ENCODE measurements around the gene HK3. TPM values are rescaled to one million over a fixed set of nuclear protein-coding genes. Genes with fewer than 3 reads are reported as not detected.
"Not testable (repeated sequence)": the region's sequence is repeated elsewhere in the genome, so short reads cannot be mapped to it uniquely, and the experiment has no call there.

The HK3 gene
- total RNA-seq, 1 experiment from 2014 or later: not detected

DNA sequence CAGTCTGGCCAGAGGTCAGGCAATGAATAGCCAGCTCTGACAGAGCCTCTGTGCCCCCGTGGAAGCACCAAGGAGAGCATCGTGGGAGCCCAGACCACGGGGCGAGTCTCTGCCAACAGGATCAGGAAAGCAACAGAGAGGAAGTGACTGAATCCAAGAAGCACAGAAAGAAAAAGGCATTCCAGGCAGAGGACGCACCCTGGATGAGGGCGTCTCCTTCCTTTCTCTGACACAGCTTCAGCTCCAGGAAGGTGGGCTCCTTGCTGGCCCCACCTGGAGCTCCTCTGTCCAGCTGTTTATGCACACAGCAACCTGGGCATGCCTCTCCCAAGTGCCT, 16.6 kb downstream of the HK3 start:
- no peak for DNase-seq (ENCODE audit: low read depth)

DNA sequence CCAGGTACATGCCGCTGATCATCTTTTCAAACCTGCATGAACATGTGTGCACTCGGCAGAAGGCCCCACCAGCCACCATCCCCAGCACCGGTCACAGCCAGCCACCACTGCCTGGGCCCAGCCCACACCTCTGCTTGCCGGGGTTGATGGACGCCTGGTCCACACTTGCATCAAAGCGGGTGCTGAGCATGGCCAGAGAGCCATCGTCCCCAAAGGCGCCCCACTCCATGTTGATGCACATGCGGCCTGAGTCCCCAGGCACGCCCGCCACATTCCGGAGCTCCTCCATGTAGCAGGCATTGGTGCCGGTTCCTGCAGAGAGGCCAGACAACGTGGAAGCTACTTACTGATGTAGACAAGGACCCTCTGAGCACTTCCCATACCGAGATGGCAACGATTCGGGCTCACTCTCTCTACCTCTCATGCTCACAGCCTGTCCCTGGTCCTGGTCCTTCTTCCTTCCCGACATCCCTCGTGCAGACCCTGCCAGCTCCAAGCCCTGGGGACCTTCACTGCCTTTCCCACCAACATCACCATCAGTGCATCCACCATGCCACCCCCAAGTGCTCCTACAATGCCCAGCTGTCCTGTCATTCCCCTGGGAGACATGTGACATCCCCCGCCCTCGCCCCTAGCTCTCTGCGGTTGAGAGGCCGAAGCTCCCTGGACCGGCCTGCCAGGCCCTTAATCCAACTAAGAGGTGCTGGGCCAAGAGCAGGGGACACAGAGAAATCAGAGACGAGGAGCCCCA, 17.2 kb downstream of the HK3 start:
- no peak for DNase-seq (ENCODE audit: low read depth)

DNA sequence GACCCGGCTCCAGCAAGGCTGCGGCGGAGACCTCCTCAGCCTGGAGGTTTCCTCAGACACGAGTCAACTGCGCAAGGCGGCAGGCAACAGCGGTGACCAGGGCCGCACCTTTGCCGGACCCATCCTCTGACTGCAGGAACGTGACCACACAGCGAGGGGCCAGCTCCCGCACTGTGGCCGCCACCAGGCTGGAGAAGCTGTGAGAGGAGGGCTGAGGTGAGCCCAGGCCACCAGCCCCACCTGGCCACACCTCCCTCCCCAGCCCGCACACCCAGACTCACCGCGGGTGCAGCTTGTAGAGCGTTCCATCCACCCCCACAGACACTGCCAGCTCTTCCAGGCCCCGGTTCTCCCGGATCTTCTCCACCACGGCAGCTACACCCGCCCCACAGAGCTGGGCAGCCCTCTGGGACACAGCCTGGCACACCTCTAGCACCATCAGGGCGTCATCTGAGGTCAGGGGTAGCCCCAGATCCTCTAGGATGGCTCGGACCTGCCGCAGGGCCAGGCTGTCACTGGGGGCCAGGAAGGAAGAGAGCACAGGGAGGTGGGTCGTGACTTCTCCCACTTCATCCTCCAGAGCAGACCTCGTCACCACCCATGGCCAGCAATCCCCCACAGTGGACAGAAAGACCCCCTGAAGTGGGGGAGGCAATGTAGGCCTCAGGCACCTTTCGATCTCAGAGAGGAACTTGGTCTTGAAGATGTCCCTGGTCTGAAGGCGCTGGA, 18.0 kb downstream of the HK3 start:
- no peak for DNase-seq (ENCODE audit: low read depth)

DNA sequence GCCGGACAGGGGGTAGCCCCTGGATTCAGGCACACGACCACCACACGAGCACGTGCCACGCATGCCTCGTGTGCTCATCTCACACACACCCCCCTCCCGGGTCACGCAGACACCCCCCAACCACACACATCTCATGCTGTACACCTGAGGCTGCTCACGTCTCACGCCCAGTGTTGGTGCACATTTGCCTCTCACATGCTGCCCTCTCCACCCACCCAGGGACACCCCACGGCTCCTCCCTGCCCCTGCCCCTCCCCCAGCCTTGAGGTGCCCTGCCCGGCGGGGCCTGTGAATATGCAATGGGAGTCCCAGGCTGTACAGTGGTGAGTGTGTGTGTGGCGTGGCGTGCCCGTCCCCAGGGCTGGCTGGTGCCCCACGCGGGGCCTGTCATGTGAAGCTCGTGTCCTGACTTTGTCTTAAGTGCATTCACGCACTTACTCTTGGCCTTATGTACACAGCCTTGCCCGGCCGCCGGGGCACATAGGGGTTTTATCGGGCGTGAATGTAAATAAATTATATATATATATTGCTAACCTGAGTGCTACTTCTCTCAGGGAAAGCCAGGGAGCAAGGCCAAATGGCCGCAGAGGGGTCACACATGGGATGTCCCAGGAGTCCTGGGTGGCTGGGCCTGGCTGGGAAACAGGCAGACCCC, 18.7 kb downstream of the HK3 start:
- DNase-seq (ENCODE audit: low read depth): no peak

DNA sequence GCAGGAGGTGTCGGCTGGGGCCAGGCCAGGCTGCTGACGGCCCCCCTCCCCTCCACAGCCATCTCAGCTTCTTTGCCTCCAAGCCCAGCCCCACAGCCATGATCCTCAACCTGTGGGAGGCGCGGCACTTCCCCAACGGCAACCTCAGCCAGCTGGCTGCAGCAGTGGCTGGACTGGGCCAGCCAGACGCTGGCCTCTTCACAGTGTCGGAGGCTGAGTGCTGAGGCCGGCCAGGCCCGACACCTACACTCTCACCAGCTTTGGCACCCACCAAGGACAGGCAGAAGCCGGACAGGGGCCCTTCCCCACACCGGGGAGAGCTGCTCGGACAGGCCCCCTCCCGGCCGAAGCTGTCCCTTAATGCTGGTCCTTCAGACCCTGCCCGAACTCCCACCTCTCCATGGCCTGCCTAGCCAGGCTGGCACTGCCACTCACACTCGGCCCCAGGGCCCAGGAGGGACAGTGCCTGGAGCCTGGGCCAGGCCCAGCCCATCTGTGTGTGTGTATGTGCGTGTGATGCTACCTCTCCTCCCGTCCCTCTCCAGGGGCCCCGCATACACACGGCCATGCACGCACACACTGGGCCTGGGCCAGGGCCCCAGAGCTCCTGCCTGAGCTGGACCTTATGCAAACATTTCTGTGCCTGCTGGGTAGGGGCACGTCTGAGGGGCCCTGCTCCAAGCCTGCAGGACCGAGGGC, 19.3 kb downstream of the HK3 start:
- DNase-seq (ENCODE audit: low read depth): no peak

DNA sequence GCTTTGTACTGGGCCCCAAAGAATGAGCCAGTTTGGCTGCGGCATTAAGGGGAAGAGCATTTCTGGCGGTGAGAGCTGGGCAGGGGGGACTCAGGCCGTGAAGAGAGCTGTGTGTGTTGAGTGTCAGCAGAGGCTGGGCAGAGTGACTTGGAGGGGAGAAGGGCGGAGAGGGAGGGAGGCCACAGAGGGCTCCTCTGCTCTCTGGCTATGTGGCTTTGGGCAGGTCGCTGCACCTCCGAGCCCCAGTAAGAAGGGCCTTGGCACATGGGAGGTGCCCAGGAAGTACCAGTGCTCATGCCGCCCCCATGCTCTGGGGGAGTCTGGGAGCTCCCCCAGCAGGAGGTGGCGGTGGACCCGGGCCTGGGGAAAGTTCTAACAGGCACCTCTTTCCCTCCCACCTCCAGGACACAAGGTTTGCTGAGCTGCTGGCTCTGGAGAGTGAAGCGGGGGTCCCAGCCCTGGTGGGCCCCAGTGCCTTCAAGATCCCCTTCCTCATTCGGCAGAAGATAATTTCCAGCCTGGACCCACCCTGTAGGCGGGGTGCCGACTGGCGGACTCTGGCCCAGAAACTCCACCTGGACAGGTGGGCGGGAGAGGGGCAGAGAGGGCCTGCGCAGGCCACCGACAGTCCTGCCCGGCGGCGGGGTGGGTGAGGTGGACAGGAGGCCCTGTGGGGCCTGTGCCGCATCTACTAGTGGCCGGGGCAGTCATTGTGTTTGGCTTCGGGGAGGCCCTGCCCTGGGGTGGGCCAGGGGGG, 20.1 kb downstream of the HK3 start:
- no peak for DNase-seq (ENCODE audit: low read depth)

DNA sequence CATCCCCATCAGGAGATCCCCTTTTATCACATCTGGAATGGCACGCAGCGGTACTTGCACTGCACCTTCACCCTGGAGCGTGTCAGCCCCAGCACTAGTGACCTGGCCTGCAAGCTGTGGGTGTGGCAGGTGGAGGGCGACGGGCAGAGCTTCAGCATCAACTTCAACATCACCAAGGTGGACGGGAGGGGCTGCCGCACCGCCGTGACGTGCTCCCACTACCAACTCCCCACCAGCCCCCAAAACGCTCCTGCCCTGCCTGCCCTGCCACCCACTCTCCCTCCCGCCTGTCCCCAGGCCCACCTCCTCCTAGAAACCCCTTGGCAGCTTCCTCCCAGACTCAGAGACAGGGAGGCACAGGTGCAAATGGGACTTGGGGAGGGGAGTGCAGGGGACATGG, 20.7 kb downstream of the HK3 start:
- no peak for DNase-seq (ENCODE audit: low read depth)

DNA sequence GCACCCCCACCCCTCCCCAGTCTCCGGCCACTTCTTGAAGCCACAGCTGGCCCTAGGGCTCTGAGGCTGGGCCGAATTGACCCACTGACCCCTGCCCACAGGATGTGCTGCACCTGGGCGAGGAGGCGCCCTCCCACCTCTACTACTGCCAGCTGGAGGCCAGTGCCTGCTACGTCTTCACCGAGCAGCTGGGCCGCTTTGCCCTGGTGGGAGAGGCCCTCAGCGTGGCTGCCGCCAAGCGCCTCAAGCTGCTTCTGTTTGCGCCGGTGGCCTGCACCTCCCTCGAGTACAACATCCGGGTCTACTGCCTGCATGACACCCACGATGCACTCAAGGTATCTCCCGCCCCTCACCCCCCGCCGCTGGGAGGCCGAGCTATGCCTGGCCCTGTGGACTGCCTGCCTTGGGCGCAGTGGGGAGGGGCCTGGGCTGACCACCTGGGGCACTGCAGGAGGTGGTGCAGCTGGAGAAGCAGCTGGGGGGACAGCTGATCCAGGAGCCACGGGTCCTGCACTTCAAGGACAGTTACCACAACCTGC, 21.3 kb downstream of the HK3 start:
- no peak for DNase-seq (ENCODE audit: low read depth)

DNA sequence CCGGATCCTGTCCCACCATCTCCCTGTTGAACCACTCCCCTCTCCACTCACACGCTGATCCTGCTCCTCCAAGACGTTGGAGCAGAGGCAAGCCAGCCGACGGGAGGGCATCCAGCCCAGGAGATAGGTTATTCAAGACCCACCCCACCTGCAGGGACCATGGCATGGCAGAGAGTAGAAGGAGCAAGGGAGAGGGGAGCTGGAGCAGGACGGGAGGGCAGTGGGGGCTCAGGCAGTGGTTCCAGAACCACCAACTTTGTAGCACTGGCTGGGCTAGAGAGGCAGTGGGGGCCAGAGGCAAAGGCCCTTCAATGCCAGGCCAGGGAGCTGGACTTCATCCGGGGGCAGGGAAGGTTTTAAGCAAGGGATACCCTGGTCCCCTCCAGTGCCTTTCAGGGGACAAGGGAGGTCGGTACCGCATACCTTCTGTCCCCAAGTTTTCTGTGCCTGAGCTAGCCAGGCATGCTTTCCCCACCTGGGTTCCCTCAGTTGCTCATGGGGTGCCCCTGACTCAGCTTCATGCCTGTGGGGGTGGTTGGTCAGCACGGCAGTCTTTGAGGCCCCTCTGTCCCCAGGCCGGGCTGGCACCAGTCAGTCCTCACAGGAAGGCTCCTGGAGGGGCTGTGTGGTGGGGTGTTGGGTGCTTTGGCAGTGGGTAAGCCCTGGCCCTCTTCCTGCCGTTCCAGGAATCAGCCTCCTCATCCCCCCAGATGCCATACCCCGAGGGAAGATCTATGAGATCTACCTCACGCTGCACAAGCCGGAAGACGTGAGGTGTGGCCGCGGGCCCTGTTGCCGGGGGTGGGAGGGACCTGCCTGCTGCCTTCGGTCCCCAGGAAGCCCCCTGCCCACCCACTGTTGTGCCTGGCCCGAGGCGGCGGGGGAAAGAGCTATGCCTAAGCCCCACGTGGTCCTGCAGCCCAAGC, 22.4 kb downstream of the HK3 start:
- no peak for DNase-seq (ENCODE audit: low read depth)

DNA sequence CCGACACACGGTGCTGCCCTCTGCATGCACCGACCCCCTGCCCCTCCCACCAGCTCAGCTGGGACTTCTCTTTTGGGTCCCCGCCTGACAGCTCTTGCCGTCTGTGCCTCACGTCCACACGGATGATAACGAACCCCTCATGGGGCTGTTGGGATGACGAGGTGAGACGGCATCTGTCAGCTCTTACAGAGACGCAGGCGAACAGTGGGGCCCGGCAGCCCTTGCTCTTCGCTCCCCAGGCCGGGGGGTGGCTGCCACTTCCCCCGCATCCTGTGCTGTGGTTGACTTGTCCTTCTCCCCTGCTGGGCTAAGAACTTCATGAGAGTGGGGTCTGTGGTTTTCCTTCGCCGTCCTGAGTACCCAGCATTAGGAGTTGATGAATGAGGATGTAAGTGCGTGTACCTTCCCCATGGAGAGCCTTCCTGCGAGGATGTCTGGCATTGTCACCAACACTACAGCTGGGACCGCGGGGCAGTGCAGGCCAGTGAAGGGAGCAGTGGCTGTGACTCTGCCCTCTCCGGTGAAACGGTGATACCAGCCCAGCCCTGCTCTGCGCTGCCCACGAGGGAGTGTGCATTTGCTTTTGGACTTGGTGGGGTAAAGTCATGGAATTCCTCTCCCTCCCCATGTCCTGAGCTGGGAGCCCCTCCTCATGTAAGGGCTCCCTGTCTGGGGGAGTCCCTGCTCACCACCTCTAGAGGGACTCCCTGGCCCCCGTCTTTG, 23.2 kb downstream of the HK3 start:
- DNase-seq (ENCODE audit: low read depth): peak; percentile 52

DNA sequence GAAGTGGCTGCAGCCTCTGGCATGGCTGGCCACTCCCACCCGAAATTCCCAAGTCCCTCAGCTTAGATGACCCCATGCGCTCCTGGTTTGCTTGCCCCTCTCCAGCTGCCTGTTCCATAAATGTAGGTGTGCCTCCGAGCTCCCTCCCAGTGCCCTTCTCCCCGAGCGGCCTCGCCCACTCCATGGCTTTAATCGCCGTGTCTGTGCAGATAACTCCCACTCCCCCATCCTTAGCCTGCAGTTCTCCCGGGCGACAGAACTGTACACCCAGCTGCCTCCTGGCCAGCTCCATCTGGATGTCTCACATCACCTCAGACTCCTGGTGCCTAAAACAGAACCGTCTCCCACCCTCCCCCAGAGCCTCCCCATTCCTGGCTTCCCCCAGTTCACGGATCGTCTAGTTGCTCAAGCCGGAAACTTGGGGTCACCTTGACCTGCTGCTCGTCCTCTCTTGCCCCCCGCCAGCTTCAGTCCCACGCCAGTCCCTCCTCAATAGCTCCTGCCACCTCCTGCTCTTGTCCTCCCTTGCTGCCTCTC, 24.1 kb downstream of the HK3 start:
- no peak for DNase-seq (ENCODE audit: low read depth)

DNA sequence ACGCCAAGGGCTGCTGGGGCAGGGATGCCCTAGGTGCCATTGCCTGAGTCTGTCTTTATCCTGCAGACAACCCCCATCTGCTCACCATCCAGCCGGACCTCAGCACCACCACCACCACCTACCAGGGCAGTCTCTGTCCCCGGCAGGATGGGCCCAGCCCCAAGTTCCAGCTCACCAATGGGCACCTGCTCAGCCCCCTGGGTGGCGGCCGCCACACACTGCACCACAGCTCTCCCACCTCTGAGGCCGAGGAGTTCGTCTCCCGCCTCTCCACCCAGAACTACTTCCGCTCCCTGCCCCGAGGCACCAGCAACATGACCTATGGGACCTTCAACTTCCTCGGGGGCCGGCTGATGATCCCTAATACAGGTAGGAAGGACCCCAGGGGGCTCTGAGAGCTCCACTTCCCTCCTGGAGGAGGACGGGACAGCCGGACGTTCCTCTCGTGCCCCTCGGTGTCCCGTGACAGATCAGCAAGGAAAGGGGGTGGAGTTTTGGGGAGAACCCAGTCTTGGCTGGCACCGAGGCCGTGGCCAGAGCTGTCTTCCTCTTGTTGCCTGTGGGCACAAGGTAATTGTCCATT, 24.9 kb downstream of the HK3 start:
- no peak for DNase-seq (ENCODE audit: low read depth)

DNA sequence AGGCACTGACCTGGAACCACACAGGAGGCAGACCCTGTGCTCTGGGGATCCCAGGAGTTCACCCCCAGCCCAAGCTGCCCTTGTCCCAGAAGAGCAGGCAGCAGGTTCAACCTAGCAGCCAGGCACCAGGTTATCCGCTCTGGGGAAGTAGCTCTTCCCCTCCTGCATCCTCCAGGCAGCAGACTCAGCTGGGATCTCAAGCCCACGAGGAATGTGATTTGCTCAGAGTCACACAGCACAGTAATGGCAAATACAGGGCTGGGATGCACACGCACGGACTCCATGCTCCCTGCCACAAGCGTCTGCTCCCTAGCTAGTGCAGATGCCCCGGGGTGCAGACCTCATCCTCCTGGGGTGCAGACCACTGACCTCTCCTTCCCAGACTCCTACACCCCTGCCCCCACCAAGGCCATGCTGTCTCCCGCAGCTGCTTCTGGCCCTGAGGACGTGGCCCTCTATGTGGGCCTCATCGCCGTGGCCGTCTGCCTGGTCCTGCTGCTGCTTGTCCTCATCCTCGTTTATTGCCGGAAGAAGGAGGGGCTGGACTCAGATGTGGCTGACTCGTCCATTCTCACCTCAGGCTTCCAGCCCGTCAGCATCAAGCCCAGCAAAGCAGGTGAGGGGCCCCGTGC, 25.5 kb downstream of the HK3 start:
- no peak for DNase-seq (ENCODE audit: low read depth)

DNA sequence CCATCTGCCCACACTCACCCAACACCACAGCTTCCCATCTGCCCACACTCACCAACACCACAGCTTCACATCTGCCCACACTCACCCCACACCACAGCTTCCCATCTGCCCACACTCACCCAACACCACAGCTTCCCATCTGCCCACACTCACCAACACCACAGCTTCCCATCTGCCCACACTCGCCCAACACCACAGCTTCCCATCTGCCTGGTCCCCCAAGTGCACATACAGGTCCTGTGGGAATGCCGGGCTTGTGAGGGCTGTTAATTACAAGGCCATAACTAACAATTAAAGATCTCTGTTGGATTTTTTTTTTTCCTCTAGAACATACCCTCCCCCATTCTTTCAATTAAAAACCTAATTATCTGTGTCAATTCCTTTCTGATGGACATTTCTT, 26.1 kb downstream of the HK3 start:
- not testable (repeated sequence) for DNase-seq (ENCODE audit: low read depth)

DNA sequence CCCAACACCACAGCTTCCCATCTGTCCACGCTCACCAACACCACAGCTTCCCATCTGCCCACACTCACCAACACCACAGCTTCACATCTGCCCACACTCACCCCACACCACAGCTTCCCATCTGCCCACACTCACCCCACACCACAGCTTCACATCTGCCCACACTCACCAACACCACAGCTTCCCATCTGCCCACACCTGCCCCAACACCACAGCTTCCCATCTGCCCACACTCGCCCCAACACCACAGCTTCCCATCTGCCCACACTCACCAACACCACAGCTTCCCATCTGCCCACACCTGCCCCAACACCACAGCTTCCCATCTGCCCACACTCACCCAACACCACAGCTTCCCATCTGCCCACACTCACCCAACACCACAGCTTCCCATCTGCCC, 26.6 kb downstream of the HK3 start:
- DNase-seq (ENCODE audit: low read depth): not testable (repeated sequence)

DNA sequence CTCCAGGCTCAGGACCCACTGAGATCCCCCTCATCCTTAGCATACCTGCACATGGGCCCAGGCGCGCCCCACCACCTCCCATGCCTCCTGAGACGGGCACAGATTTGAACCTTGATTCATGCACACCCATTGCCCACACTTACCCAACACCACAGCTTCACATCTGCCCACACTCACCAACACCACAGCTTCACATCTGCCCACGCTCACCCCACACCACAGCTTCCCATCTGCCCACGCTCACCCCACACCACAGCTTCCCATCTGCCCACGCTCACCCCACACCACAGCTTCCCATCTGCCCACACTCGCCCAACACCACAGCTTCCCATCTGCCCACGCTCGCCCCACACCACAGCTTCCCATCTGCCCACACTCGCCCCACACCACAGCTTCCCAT, 28.5 kb downstream of the HK3 start:
- DNase-seq (ENCODE audit: low read depth): not testable (repeated sequence)

DNA sequence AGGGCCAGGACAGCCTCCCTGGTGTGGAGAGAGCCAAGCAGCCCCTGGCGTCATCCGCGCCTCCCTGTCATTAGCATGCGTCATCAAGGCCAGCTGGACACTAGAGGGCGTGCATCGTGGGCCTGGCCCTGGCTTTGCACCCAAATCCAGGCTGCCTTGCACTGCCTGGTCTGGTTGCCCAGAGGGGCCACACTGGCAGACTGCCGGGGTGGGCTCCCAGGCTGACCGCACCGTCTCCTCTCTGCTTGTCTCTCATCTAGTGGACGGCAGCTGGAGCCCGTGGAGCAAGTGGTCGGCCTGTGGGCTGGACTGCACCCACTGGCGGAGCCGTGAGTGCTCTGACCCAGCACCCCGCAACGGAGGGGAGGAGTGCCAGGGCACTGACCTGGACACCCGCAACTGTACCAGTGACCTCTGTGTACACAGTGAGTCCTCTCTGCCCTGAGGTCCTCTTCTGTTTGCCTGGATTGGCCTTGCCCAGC, 29.0 kb downstream of the HK3 start:
- DNase-seq (ENCODE audit: low read depth): peak; percentile 78

DNA sequence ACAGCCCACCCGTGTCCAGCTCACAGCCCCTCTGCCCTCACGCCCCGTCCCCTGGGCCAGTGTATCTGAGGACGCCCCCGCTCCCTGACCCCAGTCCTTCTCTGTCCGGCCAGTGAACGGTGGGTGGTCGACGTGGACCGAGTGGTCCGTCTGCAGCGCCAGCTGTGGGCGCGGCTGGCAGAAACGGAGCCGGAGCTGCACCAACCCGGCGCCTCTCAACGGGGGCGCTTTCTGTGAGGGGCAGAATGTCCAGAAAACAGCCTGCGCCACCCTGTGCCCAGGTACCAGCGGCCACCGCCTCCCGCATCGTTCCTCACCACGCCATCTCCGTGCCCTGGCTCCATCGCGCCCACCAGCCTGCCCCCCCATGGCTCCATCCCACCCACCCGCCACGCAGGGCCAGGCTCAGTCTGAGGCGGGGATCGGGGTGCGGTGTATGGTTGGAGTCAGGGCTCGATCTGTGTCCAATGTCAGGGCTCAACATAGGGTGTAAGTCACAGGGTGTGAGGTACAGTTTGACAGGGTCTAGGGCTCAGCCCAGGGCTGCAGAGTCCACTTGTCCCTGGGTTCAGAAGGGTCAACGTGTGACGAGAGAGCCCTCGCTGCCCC, 29.5 kb downstream of the HK3 start:
- DNase-seq (ENCODE audit: low read depth): no peak
